GM18858 (cell line): Measurements from ENCODE around the gene CEP112.
"Not testable (repeated sequence)": the region's sequence is repeated elsewhere in the genome, so short reads cannot be mapped to it uniquely, and the experiment has no call there.

ENCODE experiments used
- ATAC-seq: cut with Tn5 transposase; IDR thresholded peaks from one replicate; pipeline ENCODE4 v1.9.1; 2021; ENCODE audit not compliant: unreplicated experiment

The CEP112 gene

DNA sequence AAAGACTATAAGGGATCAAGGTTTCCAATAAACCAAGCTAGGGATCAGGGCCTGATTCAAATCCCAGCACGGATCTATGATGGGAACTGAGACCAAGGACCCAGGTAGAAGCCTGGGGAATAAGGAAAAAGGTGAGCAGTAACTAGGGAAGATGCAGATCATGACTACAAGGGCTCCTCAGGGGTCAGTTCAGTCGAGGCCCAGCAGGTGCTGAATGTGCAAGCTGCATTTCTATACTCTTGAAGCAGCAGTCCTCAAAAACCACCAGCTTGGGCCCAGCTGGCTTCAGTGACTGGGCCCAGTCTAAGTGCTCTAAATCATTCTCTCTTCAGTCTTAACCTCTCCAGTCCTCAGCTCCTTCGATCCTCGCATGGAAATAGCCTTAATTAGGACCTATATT is 401.7 kb downstream of the CEP112 start:
- no peak for ATAC-seq

DNA sequence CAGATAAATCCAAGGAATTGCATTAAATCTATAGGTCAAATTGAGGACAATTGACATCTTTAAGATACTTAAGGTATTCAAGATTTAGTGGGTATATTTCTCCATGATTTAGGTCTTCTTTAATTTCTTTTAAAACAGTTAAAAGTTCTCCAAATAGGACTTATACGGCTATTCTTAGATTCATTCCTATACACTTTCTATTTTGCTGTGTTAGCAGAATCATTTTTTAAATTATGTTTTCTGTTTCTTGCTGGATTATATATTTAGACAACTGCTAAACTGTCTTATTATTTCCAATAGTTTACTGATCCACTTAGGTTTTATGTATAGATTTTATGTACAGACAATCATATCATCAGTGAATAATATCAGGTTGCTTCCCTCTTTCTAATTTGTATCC is 404.4 kb downstream of the CEP112 start:
- no peak for ATAC-seq

- ATAC-seq: no peak
Observed at GRCh38 chr17:65786479-65786878, 405.5 kb downstream of the CEP112 start.

DNA sequence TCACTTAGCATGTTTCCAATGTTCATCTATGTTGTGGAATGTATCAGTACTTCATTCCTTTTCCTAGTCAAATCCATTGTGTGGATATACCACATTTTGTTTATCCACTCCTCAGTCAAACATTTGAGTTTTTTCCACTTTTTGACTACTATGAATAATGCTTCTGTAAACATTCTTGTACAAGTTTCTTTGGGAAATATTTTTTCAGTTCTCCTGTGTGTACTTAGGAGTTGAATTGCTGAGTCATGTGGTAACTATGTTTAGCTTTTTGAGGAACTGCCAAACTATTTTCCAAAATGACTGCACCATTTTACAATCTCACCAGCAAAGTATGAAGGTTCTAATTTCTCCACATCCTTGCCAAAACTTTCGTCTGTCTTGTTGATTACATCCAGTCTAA is 406.8 kb downstream of the CEP112 start:
- ATAC-seq: no peak

- ATAC-seq: no peak
Observed at GRCh38 chr17:65783845-65784334, 408.0 kb downstream of the CEP112 start.

- ATAC-seq: not testable (repeated sequence)
Observed at GRCh38 chr17:65782104-65782706, 409.7 kb downstream of the CEP112 start.

GRCh38 chr17:65780111-65780510 is 411.8 kb downstream of the CEP112 start:
- ATAC-seq: no peak

GRCh38 chr17:65776890-65777289 is 415.0 kb downstream of the CEP112 start:
- ATAC-seq: no peak

GRCh38 chr17:65774787-65775186 is 417.1 kb downstream of the CEP112 start:
- ATAC-seq: no peak

DNA sequence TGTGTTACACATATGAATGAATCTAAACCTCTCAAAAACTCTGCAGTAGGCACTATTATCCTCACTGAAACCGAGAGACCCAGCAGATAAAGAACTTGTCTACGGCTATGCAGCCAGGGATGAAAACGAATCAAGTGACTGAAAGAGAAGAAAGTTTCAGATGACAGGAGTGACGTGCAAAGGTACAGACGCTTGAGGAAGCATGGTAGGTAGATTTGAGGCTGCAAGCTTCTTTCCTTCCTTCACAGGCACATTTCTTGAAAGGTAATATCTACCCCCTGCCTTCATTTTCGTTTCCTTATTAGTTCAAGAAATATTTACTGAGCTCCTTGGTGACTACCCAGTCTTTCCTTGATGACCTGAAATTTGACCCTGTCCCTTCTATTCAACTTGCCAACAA is 418.9 kb downstream of the CEP112 start:
- ATAC-seq: no peak

DNA sequence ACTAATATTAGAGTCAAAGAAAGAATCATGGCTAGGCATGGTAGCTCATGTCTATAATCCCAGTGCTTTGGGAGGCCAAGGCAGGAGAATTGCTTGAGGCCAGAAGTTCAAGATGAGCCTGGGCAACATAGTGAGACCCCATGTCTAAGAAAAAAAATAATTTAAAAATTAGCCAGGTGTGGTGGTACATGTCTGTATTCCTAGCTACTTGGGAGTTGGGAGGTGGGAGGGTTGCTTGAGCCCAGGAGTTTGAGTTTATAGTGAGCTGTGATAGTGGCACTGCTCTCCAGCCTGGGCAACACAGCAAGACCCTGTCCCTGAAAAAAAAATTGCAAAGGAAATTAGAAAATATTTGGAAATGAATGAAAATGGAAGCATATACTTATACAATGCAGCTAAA is 420.2 kb downstream of the CEP112 start:
- ATAC-seq: no peak

DNA sequence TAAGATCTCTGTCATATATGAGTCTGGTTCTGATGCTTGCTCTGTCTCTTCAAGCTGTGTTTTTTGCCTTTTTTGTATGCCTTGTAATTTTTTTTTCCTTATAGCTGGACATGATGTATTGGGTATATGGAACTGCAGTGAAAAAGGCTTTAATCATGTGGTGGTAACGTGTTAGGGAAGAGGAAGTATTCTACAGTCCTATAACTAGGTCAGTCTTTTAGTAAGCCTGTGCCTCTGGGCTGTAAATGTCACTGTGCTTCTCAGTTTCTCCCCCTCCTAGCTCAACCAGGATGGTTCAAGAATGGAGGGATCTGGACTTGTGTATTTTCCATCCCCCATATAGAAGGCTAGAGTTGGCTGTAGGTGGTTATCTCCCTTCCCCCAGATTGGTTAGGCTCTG is 428.1 kb downstream of the CEP112 start:
- ATAC-seq: no peak

DNA sequence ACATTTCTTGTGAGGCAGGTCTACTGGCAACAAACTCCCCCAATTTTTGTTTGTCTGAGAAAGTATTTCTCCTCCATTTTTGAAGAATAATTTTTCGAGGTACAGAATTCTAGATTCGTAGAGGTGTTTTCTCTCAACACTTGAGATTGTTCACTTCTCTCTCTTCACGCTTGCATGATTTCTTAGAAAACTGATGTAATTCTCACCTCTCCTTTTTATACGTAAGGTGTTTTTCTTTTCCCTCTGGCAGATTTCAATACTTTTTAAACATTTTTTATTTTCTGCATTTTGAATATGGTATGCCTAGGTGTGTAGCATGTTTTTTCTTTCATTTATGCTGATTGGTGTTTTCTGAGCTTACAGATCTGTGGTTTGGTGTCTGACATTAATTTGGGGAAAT is 429.0 kb downstream of the CEP112 start:
- no peak for ATAC-seq

GRCh38 chr17:65759532-65759931 is 432.4 kb downstream of the CEP112 start:
- ATAC-seq: no peak

GRCh38 chr17:65756760-65757159 is 435.2 kb downstream of the CEP112 start:
- no peak for ATAC-seq

DNA sequence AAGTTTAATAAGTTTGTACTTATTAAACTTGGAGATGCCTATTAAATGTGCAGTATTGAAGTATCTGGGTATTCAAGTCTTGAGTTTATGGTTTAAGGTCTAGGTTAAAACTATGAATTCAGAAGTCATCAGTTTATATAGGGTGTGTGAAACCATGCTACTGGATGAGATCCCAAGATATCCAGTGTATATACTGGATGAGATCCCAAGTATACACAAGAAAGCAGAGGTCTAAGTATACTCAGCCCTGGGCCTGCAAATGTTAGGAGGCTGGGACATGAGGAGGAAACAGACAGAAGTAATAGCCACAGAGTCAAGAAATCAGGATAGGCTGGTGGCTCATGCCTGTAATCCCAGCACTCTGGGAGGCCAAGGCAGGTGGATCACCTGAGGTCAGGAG is 436.1 kb downstream of the CEP112 start:
- no peak for ATAC-seq

DNA sequence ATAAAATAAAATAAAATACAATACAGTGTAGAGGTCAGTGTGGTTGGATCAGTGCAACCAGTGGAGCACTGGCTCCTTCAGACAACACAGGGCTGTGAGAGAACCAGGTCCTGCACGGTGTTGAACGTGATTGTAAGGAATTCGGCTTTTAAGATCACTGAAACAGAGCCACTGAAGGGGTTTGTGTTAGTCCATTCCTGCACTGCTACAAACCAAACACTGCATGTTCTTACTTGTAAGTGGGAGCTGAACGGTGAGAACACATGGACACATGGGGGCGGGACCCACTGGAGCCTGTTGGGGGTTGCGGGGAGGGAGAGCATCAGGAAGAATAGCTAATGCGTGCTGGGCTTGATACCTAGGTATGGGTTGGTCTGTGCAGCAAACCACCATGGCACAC is 437.3 kb downstream of the CEP112 start:
- ATAC-seq: no peak

DNA sequence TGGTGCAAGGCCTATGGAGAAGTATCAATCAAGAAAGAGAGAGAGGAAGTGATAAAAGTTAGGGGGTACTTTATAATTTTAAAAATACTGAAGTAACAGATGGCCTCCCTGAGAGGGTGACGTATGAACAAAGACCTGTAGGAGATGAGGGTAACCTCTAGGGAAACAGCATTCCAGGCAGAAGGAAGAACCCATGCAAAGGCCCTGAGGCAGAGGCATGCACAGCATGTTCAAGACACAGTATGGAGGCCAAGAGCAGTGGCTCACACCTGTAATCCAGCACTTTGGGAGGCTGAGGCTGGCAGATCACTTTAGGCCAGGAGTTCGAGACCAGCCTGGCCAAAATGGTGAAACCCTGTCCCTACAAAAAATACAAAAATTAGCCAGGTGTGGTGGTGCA is 437.9 kb downstream of the CEP112 start:
- ATAC-seq: no peak

DNA sequence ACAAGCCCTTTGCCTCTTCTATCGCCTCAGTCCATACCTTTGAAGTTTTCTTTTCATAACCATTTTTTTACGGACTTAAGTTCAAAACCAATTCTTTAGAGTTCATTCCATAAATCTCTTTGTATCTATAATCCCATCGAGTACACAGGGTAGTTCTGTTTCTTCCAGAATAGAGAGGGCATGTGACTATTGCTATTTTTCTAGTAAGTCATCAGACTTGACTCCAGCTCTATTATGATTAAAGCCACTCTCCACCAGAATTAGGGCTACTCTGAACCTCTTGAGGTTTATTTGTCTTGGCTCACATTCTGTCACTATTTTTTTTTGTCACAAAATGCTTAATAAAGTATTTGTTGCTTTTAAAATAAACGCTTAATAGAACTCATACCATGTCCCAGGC is 438.6 kb downstream of the CEP112 start:
- no peak for ATAC-seq

- ATAC-seq: no peak
Observed at GRCh38 chr17:65751263-65751662, 440.7 kb downstream of the CEP112 start.

DNA sequence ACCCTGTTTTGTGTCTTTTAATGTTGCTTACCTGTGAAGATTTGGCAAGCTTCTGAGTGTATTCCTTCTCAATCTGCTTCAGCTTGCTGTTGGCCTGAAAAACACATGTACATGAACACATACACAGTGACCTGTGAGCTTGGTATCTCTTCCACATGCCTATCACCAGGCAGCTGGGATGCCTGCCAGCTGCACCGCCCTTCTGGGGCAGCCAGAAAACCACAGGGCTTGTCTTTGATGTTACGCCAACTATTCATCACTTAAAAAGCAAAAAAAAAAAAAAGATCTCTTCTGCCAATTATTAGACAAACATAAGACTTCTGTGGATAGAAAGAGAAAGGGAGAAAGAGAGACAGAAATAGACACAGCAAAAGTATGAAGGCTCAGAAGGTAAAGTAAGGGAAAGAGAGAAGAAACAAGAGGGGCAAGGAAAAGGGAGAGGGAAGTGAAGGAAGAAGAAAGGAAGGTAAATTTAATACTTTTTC is 441.3 kb downstream of the CEP112 start:
- ATAC-seq: no peak

- ATAC-seq: no peak
Observed at GRCh38 chr17:65750166-65750565, 441.8 kb downstream of the CEP112 start.

DNA sequence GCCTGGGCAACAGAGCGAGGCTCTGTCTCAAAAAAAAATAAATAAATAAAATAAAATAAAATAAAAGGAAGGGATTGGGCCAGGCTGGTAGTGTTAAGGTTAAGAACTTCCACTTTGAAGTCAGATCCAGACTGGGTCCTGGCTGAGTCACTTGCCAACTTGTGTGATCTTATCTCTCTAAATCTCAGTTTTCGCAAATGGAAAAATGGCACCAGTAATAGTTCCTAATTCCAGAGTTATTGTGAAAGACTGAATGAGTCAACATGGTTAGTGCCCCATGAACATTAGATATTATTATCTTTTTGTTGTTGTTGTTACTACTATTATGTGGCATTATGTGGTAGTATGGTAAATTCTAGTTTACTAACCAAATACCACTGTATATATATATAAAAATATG is 442.5 kb downstream of the CEP112 start:
- ATAC-seq: no peak
